Activated naive CD4-positive, alpha-beta T cell treated with anti-CD3 and anti-CD28 coated beads, Interleukin-2, amount 50 U/mL, for 16 hours (primary cell): ENCODE results near the gene ZNF774.
"Not testable (repeated sequence)": the region's sequence is repeated elsewhere in the genome, so short reads cannot be mapped to it uniquely, and the experiment has no call there.

Source experiments
- DNase-seq: peaks from one replicate; pipeline ENCODE4 v3.0.0-alpha.2; 2020

ZNF774 gene

DNA sequence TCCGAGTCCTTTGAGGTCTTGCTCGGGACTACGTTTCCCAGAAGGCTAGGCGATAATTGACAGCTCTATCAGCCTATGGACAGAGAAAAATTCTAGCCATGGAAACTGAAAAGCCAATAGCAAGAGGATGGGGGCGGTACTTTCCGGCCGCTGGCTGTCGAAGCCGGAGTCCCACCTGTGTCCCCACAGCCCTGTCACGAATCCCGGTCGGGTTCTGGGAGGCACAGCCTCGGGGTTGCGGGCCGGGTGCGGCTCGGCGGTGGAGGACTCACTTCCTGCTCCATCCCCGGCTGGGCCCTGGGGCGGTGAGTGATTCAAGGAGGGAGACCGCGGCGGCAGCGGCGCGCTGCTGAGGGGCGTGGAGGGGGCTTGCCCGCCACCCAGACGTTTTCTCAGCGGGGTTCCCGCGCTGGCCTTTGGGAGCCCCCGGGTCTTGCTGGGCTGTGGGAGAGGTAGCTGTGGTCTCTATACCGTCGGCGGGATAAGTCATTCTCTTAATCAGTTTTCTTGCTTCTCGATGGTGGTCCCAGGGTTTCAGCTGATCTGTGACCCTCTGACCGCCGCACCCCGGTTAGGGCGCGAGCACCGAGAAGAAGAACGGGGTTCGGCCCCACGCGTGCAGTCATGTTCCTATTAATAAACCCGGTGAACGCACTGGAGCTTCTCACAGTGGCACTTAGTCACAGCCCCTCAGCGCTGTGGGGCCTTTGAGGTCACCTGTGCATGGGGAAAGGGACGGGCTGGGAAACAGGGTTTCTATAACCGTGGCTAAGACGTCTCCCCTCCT, at the start of gene ZNF774:
ZNF774 (plus strand) TSS at position 178 of the 787 bp plus-strand sequence. CDS start 2,377 bp downstream, outside the sequence.
- peak; percentile 87 for DNase-seq

DNA sequence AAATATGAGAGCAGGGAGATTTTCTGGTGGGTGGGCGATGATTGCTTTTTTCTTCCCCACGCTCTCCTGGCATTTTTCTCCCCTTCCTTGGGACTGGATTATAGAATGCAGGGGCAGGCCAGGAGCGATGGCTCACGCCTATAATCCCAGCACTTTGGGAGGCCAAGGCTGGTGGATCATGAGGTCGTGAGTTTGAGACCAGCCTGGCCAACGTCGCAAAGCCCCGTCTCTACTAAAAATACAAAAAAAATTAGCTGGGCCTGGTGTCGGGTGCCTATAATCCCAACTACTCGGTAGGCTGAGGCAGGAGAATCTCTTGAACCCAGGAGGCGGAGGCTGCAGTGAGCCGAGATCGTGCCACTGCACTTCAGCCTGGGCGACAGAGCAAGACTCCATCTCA, 46.7 kb upstream of the ZNF774 start:
- DNase-seq = not testable (repeated sequence)

DNA sequence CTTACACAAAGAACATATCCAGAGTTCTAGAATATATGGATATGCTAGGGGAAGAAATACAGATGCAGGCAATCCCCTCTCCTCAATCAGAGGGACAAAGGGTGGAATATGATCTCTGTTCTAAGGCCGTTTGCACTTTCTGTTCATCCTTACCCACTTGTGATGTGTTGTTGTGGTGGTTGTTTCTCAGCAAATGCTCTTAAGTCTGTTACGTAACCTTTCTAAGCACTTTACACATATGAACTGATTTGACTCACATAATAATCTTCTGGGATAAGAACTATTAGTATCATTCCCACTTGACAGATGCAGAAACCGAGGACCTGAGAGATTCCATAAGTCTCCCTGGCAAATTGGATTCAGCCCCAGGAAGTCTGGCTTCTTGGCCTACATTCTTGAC, 46.2 kb upstream of the ZNF774 start:
- no peak for DNase-seq

DNA sequence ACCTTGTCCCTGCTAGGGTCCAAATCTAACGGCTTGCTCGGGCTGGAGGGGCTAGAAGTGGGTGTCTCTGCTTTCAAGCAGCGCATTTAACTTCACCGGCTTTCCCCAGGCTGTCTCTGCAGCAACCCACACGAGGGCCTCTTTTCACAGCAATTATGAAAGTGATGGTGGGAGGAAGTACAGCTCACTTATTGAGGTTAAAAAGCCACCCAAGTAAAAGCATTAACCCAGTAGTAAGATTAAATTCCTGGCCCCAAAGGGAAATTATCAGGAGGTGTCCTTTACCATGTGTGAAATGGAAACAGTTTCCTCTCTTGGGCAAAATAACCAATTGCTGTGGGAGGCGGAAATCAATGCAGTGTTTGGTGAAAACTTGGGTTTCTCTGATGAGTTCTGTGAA, 45.5 kb upstream of the ZNF774 start:
- peak; percentile 33 for DNase-seq

DNA sequence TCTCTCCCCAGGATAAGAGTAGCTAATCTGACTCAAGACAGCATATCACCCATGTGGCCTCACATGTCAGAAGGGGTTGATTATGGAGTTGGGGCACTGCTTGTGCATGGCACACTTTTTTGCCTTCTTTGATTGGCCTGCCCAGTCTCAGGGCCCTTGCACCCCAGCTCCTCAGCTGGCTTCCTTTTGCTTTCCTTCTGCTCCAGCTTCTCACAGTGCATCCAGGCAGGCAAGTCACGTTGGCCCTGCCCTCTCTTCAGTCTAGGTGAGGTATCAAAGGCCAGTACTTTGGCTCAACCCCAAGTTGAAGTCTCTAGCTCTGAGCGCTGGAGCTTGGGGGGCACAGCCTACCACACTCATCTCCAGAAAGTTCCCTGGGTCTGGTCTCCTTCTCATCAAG, 44.4 kb upstream of the ZNF774 start:
- DNase-seq = no peak

DNA sequence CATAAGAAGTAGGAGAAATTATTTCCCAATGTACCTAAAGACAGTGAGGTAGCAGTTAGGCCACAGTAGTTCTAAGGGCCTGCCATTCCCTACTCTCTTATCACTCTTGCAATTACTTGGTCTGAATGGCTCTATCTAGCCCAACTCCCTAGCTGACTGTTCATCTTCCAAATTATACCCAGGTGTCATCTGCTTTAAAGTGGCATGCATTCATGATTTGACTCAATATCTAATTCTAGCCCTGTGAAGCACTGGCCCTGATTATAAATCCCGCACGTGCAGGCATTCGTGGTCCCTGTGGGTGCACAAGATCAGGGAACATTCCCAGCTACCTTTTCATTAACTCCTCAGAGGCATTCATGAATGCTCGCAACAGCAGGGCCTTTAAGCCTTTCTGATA, 43.1 kb upstream of the ZNF774 start:
- no peak for DNase-seq

- no peak for DNase-seq
Observed at GRCh38 chr15:90315278-90315982, 36.7 kb upstream of the ZNF774 start.

DNA sequence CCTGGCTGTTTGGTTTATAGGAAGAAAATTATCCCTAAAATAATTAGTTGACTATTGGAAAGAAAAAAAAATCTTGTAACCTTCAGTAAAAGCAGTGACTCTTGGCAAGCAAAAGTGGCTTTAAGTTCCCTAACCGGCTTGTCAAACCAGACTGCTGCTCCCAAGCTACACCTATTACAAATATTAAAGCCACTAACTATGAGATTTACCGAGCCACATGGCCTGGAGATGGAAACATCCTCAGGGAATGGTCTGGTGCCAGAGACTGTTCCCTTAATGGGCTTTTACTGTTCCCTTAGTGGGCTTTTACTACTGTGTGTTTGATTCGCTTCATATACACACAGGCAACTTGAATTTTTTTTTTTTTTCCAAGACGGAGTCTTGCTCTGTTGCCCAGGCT, 35.9 kb upstream of the ZNF774 start:
- DNase-seq = no peak

DNA sequence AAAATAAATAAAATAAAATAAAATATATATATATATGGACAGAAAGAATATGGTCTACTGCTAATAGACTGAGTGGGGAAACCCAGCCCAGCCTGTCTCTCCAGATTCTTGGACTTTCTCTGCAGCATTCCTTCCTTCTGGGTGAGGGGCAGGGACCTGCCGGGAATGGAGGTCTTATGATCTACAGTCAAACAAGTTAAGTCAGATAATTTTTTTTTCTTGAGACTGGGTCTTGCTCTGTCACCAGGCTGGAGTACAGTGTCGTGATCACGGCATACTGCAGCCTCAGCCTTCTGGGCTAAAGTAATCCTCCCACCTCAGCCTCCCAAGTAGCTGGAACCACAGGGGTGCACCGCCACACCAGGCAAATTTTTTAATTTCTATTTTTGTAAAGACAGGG, 33.5 kb upstream of the ZNF774 start:
- DNase-seq = no peak

GRCh38 chr15:90320062-90320884, 31.8 kb upstream of the ZNF774 start:
- peak; percentile 58 for DNase-seq

- DNase-seq = no peak
Observed at GRCh38 chr15:90320885-90321278, 31.2 kb upstream of the ZNF774 start.

GRCh38 chr15:90322538-90322937, 29.5 kb upstream of the ZNF774 start:
- no peak for DNase-seq

- DNase-seq = no peak
Observed at GRCh38 chr15:90325726-90326125, 26.4 kb upstream of the ZNF774 start.

DNA sequence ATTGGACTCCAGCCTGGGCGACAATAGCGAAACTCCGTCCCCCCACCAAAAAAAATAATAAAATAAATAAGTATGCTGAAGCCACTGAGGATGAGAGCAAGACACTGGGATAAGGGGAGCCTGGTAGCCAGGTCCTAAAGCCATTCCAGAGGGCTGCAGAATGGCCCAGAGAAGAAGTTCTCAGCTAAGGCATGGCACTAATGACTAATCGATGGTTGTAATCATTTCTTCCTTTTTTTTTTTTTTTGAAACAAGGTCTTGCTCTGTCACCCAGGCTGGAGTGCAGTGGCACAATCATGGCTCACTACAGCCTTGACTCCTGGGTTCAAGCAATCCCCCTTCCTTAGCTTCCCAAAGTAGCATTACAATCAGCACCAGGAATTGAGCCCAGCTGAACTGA, 25.6 kb upstream of the ZNF774 start:
- no peak for DNase-seq

DNA sequence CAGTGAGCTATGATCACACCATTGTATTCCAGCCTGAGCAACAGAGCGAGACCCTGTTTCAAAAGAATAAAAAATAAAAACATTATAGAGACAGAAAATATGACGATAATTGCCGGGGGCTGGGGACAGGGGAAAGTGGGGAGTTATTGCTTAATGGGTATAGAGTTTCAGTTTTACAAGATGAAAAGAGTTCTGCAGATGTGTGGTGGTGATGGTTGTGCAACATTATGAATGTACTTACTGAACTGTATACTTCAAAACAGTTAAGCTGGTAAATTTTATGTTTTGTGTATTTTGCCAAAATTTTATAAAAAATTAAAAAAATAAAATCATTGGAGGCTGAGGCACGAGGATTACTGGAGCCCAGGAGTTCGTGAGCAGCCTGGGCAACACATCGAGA, 24.8 kb upstream of the ZNF774 start:
- DNase-seq = no peak

DNA sequence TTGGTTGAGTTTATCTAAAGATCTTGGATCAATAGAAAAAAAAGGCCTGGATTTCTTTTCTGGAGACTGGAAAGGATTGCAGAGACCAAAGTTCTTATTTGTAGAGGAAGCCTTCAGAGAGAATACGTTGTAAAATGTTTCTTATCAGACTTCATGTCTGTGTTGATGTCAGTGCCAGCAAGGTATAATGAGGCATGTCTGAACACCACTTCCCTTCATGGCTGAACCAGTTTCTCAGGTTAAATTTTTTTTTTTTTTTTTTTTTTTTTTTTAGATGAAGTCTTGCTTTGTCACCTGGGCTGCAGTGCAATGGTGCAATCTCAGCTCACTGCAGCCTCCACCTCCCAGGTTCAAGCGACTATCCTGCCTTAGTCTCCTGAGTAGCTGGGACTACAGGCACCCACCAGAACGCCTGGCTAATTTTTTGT, 17.8 kb upstream of the ZNF774 start:
- DNase-seq = no peak

DNA sequence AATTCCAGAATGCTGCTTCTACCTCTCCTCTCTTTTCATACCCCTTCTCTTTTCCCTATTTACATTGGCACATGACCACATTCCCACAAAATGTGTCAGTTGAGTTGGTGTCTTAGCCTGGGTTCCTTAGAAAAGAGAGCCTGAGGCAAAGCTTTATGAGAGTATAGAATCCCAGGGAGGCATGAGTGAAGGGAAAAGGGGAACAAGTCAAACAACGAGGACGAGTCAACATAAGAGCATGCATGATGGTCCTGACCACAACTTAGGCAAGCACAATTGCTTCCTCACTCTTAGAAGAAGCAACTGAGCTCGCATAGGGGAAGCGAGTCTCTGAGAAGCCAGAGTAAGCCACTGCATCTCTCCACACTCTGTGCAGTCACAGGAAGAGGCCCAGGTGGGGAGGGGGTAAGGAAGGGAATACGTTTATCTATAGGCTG, 15.4 kb upstream of the ZNF774 start:
- no peak for DNase-seq

GRCh38 chr15:90337256-90337655, 14.8 kb upstream of the ZNF774 start:
- no peak for DNase-seq

DNA sequence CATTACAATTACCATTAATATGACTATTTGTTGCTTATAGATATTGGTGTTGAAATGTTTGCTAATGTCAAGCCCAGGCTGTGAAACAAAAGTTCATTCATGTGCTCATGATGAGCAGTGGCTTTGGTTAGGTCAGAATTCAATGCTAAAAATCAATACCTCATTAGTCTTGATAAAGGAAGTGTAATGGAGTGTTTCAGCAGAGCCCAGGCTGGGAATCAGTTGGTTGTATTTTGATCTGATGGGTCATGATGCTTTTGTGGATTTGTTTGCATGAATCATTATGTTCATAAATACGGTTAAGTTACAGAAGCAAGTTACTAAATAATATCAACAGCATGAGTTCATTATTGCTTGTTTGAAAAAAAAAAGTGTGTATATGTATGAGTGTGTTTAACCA, 13.6 kb upstream of the ZNF774 start:
- no peak for DNase-seq

GRCh38 chr15:90340345-90340744, 11.7 kb upstream of the ZNF774 start:
- DNase-seq = no peak

DNA sequence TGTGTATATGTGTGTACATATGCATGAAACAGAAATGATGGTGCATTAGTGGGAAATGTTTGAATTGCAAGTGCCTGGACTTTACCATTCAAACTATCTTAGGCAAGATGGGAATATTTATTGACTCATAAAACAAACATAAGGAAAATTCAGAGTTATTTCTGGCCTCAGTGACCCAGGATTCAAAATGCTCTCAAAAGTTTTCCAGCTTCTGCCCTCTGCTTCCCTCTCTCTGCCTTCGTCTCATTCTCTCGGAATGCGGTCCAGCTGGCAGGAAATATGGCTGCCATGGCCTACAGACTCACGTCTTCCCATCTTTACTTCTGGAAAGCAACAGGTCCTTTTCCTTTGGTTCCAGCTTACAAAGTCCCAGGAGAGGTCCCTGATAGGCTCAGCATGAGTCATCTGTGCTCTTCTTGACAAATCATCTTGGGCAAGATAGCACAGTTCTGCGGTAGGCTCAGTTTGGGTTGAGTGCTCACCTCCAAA, 8.7 kb upstream of the ZNF774 start:
- no peak for DNase-seq

- DNase-seq = no peak
Observed at GRCh38 chr15:90344662-90345061, 7.4 kb upstream of the ZNF774 start.

DNA sequence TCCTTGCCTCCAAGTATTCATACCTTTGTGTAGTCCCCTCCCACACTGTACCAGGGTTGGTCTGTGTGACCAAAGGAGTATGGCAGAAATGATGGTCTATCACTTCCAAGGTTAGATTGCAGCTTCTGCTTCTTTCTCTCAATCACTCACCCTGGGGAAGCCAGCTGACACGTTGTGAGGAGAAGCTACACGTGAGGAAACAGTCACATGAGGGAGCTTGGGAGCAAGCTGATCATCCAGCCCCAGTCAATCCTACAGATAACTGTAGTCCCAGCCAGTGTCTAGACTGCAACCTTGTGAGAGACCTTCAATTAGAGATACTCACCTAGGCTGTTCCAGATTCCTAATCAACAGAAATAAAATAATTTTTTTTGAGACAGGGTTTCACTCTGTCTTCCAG, 6.2 kb upstream of the ZNF774 start:
- no peak for DNase-seq
